ENCODE data around the gene CDR2.
A peak's percentile ranks its signal among the peaks of the same experiment; 100 is the strongest.

CDR2 gene

GRCh38 chr16:22360963-22361659 is 13.3 kb downstream of the CDR2 start:
- no peak for TF ChIP-seq Cebpa-rat (IDR thresholded peaks at IDR 0.05)
- H3K27ac ChIP-seq: no peak overlapping the region
- H3K4me1 ChIP-seq: peaks cover 14 to 24% (median 19%) of the 10 kb centered on the region in 10 experiments
- no peaks in the 10 kb centered on the region for H3K9me3 ChIP-seq (replicated peaks in 1 of 11)
- no peak overlapping the region for H3K9ac ChIP-seq
- H3K27me3 ChIP-seq: no peaks in the 10 kb centered on the region
- H3K4me3 ChIP-seq: no peak overlapping the region
- no peak overlapping the region for H3K4me2 ChIP-seq
- peaks cover 19 to 51% (median 41%) of the 10 kb centered on the region in 11 experiments; a peak in 21 of 22 replicates for H3K36me3 ChIP-seq
- H4K20me1 ChIP-seq: peaks cover 0 to 11% (median 0%) of the 10 kb centered on the region in 11 experiments; a peak in 2 of 22 replicates

GRCh38 chr16:22359679-22360078 is 14.7 kb downstream of the CDR2 start:
- no peak overlapping the region for H3K27ac ChIP-seq

GRCh38 chr16:22358000-22358399 is 16.4 kb downstream of the CDR2 start:
- Histone ChIP-seq H3K36me3 (peaks cover 5 to 45% (median 22%) of the 10 kb centered on the region in 11 experiments; a peak in 21 of 22 replicates), H4K20me1 (peaks cover 0 to 10% (median 0%) of the 10 kb centered on the region in 11 experiments; a peak in 4 of 22 replicates), H3K4me1 (peaks cover 18 to 44% (median 32%) of the 10 kb centered on the region in 10 experiments), H3K9me3 (replicated peaks in 1 of 11) (no peaks in the 10 kb centered on the region), H3K4me3 (no peak overlapping the region), H3K9ac (no peak overlapping the region), H3K4me2 (peak overlapping the region; percentile 30 to 73 (median 53); a peak in 18 of 22 replicates), H3K27ac (peak overlapping the region in 9 of 11 experiments; percentile 12 to 47 (median 29); a peak in 12 of 22 replicates), H3K27me3 (no peaks in the 10 kb centered on the region)
- no peak for TF ChIP-seq Cebpa-rat (IDR thresholded peaks at IDR 0.05)

More at GRCh38 chr16:22359679-22360078, 14.7 kb downstream of the CDR2 start:
- no peak overlapping the region for H3K9ac ChIP-seq
- peaks cover 18 to 33% (median 22%) of the 10 kb centered on the region in 10 experiments for H3K4me1 ChIP-seq
- H3K27me3 ChIP-seq: no peaks in the 10 kb centered on the region
- no peak overlapping the region for H3K4me3 ChIP-seq
- H4K20me1 ChIP-seq: peaks cover 0 to 10% (median 0%) of the 10 kb centered on the region in 11 experiments; a peak in 2 of 22 replicates
- no peaks in the 10 kb centered on the region for H3K9me3 ChIP-seq (replicated peaks in 1 of 11)
- TF ChIP-seq Cebpa-rat (IDR thresholded peaks at IDR 0.05): no peak
- peaks cover 17 to 54% (median 34%) of the 10 kb centered on the region in 11 experiments; a peak in 21 of 22 replicates for H3K36me3 ChIP-seq
- H3K4me2 ChIP-seq: no peak overlapping the region

- Histone ChIP-seq H3K9me3 (replicated peaks in 1 of 11) (no peaks in the 10 kb centered on the region), H3K4me2 (peak overlapping the region; percentile 39 to 73 (median 53)), H3K27me3 (no peaks in the 10 kb centered on the region), H3K9ac (no peak overlapping the region; a peak in 1 of 22 replicates), H4K20me1 (peaks cover 0 to 10% (median 0%) of the 10 kb centered on the region in 11 experiments; a peak in 4 of 22 replicates), H3K27ac (peak overlapping the region in 9 of 11 experiments; percentile 12 to 50 (median 34); a peak in 13 of 22 replicates), H3K4me1 (peaks cover 18 to 48% (median 34%) of the 10 kb centered on the region in 10 experiments), H3K36me3 (peaks cover 2 to 45% (median 19%) of the 10 kb centered on the region in 11 experiments; a peak in 20 of 22 replicates), H3K4me3 (no peak overlapping the region)
- TF ChIP-seq Cebpa-rat (IDR thresholded peaks at IDR 0.05): no peak
Observed at GRCh38 chr16:22357635-22357971, 16.8 kb downstream of the CDR2 start.

- no peak for TF ChIP-seq Cebpa-rat (IDR thresholded peaks at IDR 0.05)
- Histone ChIP-seq H3K4me1 (peaks cover 18 to 54% (median 34%) of the 10 kb centered on the region in 10 experiments), H3K9ac (no peak overlapping the region; a peak in 1 of 22 replicates), H3K9me3 (replicated peaks in 1 of 11) (peaks cover 0 to under 1% (median 0%) of the 10 kb centered on the region in 11 experiments; a peak in 1 of 22 replicates), H4K20me1 (peaks cover 0 to 10% (median 0%) of the 10 kb centered on the region in 11 experiments; a peak in 4 of 22 replicates), H3K4me2 (peak overlapping the region; percentile 39 to 73 (median 53)), H3K4me3 (no peak overlapping the region), H3K36me3 (peaks cover 0 to 45% (median 23%) of the 10 kb centered on the region in 11 experiments; a peak in 16 of 22 replicates), H3K27ac (peak overlapping the region in 8 of 11 experiments; percentile 12 to 50 (median 44); a peak in 15 of 22 replicates), H3K27me3 (no peaks in the 10 kb centered on the region)
Observed at GRCh38 chr16:22356930-22357634, 17.3 kb downstream of the CDR2 start.

- Histone ChIP-seq H4K20me1 (peaks cover 0 to 5% (median 0%) of the 10 kb centered on the region in 11 experiments; a peak in 4 of 22 replicates), H3K9me3 (replicated peaks in 1 of 11) (peaks cover 0 to 8% (median 0%) of the 10 kb centered on the region in 11 experiments; a peak in 1 of 22 replicates), H3K4me3 (no peak overlapping the region), H3K27ac (no peak overlapping the region), H3K4me1 (peaks cover 18 to 57% (median 34%) of the 10 kb centered on the region in 10 experiments), H3K27me3 (no peaks in the 10 kb centered on the region), H3K9ac (no peak overlapping the region), H3K4me2 (peak overlapping the region in 3 of 11 experiments; percentile 11 to 45 (median 44); a peak in 4 of 22 replicates), H3K36me3 (peaks cover 0 to 47% (median 32%) of the 10 kb centered on the region in 11 experiments; a peak in 17 of 22 replicates)
- no peak for TF ChIP-seq Cebpa-rat (IDR thresholded peaks at IDR 0.05)
Observed at GRCh38 chr16:22355487-22355908, 18.9 kb downstream of the CDR2 start.

- Histone ChIP-seq H3K9ac (no peak overlapping the region), H3K4me1 (peaks cover 18 to 57% (median 34%) of the 10 kb centered on the region in 10 experiments), H3K27ac (peak overlapping the region in 3 of 11 experiments; percentile 30 to 80 (median 78); a peak in 4 of 22 replicates), H3K27me3 (no peaks in the 10 kb centered on the region), H3K36me3 (peaks cover 4 to 62% (median 45%) of the 10 kb centered on the region in 11 experiments), H4K20me1 (peaks cover 0 to 4% (median 0%) of the 10 kb centered on the region in 11 experiments; a peak in 3 of 22 replicates), H3K4me3 (no peak overlapping the region), H3K9me3 (replicated peaks in 1 of 11) (peaks cover 0 to 8% (median 0%) of the 10 kb centered on the region in 11 experiments; a peak in 1 of 22 replicates), H3K4me2 (peak overlapping the region in 4 of 11 experiments; percentile 65 to 79 (median 75); a peak in 8 of 22 replicates)
- no peak for TF ChIP-seq Cebpa-rat (IDR thresholded peaks at IDR 0.05)
Observed at GRCh38 chr16:22353933-22354541, 20.4 kb downstream of the CDR2 start.
